ENCODE results near the gene RAP1GAP2.

Gene RAP1GAP2

DNA sequence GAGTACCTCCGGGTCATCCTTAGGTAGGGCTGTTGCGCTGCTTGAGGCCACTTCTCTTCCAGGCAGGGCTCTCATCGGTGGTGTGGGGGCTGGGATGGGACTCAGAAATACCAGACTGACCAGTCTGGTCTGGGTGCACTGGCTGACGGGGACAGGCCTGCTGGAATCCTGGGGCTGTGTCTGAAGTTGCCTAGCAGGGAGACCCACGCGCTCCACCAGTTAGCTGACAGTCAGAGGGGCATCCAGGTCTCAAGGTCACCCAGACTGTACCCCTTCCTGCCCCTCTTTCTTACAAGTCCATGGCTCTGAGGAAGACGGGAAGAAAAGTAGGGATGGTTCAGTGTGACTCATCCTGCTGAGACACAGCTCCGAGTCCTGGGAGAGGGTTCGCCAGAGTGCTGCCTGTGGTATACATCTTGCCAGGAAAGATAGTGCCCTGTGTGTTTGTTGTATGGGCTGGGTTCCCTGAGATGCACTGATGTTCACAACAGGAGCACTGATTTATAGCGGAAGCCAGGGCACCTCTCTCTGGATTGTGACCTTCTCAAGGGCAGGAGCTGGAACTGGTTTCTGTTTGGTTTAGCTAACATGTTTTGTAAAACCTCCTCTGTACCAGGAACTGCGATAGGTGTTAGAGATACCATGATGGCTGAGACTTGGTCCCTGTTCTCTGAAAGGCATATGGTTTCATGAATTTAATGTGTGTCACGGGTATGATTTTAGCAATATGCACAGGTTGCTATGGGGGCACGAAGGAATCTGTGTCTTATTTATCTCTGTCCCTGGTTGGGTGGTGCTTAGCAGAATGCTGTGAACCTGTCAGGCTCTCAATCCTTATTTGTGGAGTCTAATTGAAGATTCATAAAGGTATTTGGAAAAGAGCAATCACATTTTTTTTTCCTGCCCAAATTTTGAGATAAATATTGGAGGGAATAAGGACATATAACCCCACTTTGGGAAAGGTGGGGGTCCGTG, 169.7 kb downstream of the RAP1GAP2 start:
- no peak overlapping the region for H3K4me3 ChIP-seq (ENCODE audit: low read depth, low read length)
- TF ChIP-seq CTCF (IDR thresholded peaks at IDR 0.05; ENCODE audit: low read depth, low read length), result no peak

DNA sequence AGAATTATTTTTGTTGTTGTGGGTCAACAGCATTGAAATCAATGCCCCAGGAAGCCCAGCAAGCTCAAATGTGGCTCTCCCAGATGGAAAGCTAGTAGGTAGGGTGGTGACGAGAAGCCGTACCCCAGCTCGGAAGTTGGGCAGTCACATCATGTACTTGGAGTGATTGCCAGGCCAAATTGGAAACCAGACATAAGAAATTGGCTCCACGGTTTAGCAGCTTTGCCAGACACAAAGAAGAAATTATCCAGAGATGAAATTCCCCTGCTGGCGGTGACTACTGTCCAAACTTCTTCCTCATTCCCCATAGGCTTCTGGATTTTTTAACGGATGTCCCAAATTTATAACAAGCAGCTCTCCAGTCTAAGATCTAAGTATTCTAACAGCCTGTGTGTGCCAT, 171.3 kb downstream of the RAP1GAP2 start:
- H3K4me3 ChIP-seq (ENCODE audit: low read depth, low read length), result no peak overlapping the region
- no peak for TF ChIP-seq CTCF (IDR thresholded peaks at IDR 0.05; ENCODE audit: low read depth, low read length)

DNA sequence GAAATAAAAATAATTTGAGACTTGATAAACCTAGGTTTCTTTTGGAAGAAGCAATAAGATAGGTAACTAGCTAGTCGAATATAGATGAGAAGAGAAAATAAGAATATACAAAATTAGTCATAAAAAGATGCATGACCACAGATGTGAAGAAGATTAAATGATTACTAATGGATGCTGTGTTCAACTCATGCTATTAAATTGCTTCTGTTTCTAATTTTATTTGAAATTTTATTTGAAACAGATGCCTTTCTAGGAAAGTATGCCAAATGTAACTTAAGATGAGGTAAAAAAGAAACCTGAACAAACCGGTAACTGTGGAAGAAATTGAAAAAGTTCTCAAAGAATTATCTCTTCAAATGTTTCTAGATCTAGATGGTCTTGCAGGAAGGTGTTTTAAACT, 175.6 kb downstream of the RAP1GAP2 start:
- no peak for TF ChIP-seq CTCF (IDR thresholded peaks at IDR 0.05; ENCODE audit: low read depth, low read length)
- H3K4me3 ChIP-seq (ENCODE audit: low read depth, low read length), result no peak overlapping the region

GRCh38 chr17:2972749-2973148, 176.5 kb downstream of the RAP1GAP2 start:
- H3K4me3 ChIP-seq (ENCODE audit: low read depth, low read length), result no peak overlapping the region
- no peak for TF ChIP-seq CTCF (IDR thresholded peaks at IDR 0.05; ENCODE audit: low read depth, low read length)

DNA sequence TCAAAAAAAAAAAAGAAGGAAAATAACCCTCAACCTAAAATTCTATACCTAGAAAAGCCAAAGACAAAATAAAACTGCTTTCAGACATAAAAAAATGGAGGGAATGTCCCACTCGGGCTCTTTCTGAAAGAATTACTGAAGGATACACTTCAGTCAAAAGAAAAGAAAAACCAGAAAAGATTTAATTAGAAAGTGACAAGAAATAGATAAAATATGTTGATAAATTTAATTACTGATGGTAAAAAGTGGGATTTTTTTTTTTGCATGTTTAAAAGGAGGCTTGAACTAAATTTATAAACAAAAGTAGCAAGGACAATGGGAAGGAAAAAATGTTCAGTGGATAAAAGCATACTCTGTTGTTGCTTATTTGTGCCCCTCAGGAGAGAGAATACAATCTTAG, 178.1 kb downstream of the RAP1GAP2 start:
- no peak for TF ChIP-seq CTCF (IDR thresholded peaks at IDR 0.05; ENCODE audit: low read depth, low read length)
- no peak overlapping the region for H3K4me3 ChIP-seq (ENCODE audit: low read depth, low read length)

- no peak for TF ChIP-seq CTCF (IDR thresholded peaks at IDR 0.05; ENCODE audit: low read depth, low read length)
- H3K4me3 ChIP-seq (ENCODE audit: low read depth, low read length), result no peak overlapping the region
These were observed 179.3 kb downstream of the RAP1GAP2 start for GRCh38 chr17:2975469-2975958.

- TF ChIP-seq CTCF (IDR thresholded peaks at IDR 0.05; ENCODE audit: low read depth, low read length), result no peak
- H3K4me3 ChIP-seq (ENCODE audit: low read depth, low read length), result no peak overlapping the region
These were observed 180.9 kb downstream of the RAP1GAP2 start for GRCh38 chr17:2977157-2977556.
